Stomach (tissue), 4 donors: ENCODE measurements around the gene LRRC63.

ENCODE experiments used
- POLR2A ChIP-seq, 4 donors: fragments of 450-650 bp; IDR thresholded peaks; one replicate each; pipeline ENCODE4 v1.6.1; 2016; ENCODE audit warnings: antibody characterized with exemption in 4 of 4, control low read depth in 2 of 4, mild to moderate bottlenecking in 1 of 4, moderate library complexity in 1 of 4
- POLR2AphosphoS5 ChIP-seq, 3 donors: sonication (generic); formaldehyde crosslinking; IDR thresholded peaks; one replicate each; pipeline ENCODE4 v1.6.1; 2016; ENCODE audit warnings: antibody characterized with exemption in 3 of 3

DNA sequence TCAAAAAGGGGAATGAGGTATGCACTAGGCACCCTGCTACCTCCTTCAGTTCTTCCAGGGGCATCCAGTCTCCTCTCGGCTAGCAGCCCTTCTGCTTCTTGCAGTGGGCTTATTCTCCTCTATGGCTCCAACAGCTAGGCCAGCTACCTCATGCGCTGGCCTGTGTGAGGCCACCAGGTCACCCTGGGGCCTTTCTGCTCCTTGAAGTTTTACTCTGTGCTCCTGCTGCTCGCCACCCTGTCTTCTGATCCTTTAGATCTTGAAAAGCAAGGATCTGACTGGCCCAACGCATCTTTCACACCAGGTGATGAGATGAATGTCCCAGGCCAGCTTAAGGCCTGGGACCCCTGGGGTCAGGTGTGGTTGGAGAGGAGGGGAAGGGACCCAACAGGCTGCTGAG, 109.1 kb downstream of the LRRC63 start:
- no peak for TF ChIP-seq POLR2A (IDR thresholded peaks at IDR 0.05)
- no peak for TF ChIP-seq POLR2AphosphoS5 (IDR thresholded peaks at IDR 0.05)
